ENCODE results near the gene NNT.

The NNT gene

GRCh38 chr5:43631182-43631910 is 28.4 kb downstream of the NNT start:
- H3K27ac ChIP-seq: no peak overlapping the region
- TF ChIP-seq CTCF (conservative IDR thresholded peaks at IDR 0.05): peak; percentile 83

GRCh38 chr5:43634621-43635020 is 31.6 kb downstream of the NNT start:
- no peak for TF ChIP-seq CTCF (conservative IDR thresholded peaks at IDR 0.05)
- peak overlapping the region; percentile 41; the same call in 1 of the 2 replicates for H3K27ac ChIP-seq

GRCh38 chr5:43635374-43635773 is 32.4 kb downstream of the NNT start:
- peak overlapping the region; percentile 41 for H3K27ac ChIP-seq
- no peak for TF ChIP-seq CTCF (conservative IDR thresholded peaks at IDR 0.05)

- H3K27ac ChIP-seq: peak overlapping the region; percentile 41
- TF ChIP-seq CTCF (conservative IDR thresholded peaks at IDR 0.05): no peak
Measured at GRCh38 chr5:43636076-43636475, 33.1 kb downstream of the NNT start.

- TF ChIP-seq CTCF (conservative IDR thresholded peaks at IDR 0.05): no peak
Measured at GRCh38 chr5:43637416-43637815, 34.4 kb downstream of the NNT start.

GRCh38 chr5:43638107-43638506 is 35.1 kb downstream of the NNT start:
- no peak for TF ChIP-seq CTCF (conservative IDR thresholded peaks at IDR 0.05)
- no peak overlapping the region for H3K27ac ChIP-seq

More at GRCh38 chr5:43637416-43637815, 34.4 kb downstream of the NNT start:
- H3K27ac ChIP-seq: no peak overlapping the region

- no peak for TF ChIP-seq CTCF (conservative IDR thresholded peaks at IDR 0.05)
- H3K27ac ChIP-seq: no peak overlapping the region
Measured at GRCh38 chr5:43638546-43638945, 35.6 kb downstream of the NNT start.
